Stomach (tissue), 9 donors: Measurements from ENCODE around the gene SPINK14. TPM values are rescaled to one million over a fixed set of nuclear protein-coding genes. Genes with fewer than 3 reads are reported as not detected.

Experiments used
- DNase-seq, 2 donors: peaks; one replicate each; pipeline versions ENCODE4 v3.0.0 to v3.0.0-alpha.2; 2013 to 2019
- H3K27ac ChIP-seq, 5 donors: fragments of 200-600 bp in 4 of 5; sonication (generic) in 4 of 5; one replicate each; pipeline ENCODE4 v1.5.1; 2013 to 2019; ENCODE audit warnings: mild to moderate bottlenecking in 1 of 5, moderate library complexity in 1 of 5
- H3K27me3 ChIP-seq, 3 donors: fragments of 200-600 bp; sonication (generic); one replicate each; pipeline ENCODE4 v1.5.1; 2017 to 2019; ENCODE audit warnings: mixed run types in 1 of 3
- H3K36me3 ChIP-seq, 4 donors: fragments of 200-600 bp; sonication (generic); 1 replicate in 3 of 4; 2 replicates in 1 of 4; pipeline ENCODE4 v1.5.1; 2016 to 2019
- H3K4me1 ChIP-seq, 4 donors: fragments of 200-600 bp; sonication (generic); one replicate each; pipeline ENCODE4 v1.5.1; 2016 to 2019
- H3K4me3 ChIP-seq, 4 donors: fragments of 200-600 bp; sonication (generic) in 3 of 4; one replicate each; pipeline ENCODE4 v1.5.1; 2016 to 2019; ENCODE audit warnings: mild to moderate bottlenecking in 1 of 4
- H3K9me3 ChIP-seq, 4 donors: fragments of 200-600 bp; sonication (generic); one replicate each; pipeline ENCODE4 v1.5.1; 2016 to 2019
- EP300 ChIP-seq: sonication (generic); formaldehyde crosslinking; IDR thresholded peaks from one replicate; pipeline ENCODE4 v1.6.1; 2017; ENCODE audit warnings: antibody characterized with exemption
- POLR2A ChIP-seq, 4 donors: fragments of 450-650 bp; IDR thresholded peaks; one replicate each; pipeline ENCODE4 v1.6.1; 2016; ENCODE audit warnings: antibody characterized with exemption in 4 of 4, control low read depth in 2 of 4, mild to moderate bottlenecking in 1 of 4, moderate library complexity in 1 of 4
- POLR2AphosphoS5 ChIP-seq, 3 donors: sonication (generic); formaldehyde crosslinking; IDR thresholded peaks; one replicate each; pipeline ENCODE4 v1.6.1; 2016; ENCODE audit warnings: antibody characterized with exemption in 3 of 3
- WGBS, 5 donors: extraction: QIAGEN DNeasy Blood & Tissue Kit in 3 of 5; methylation state at CpG; one replicate each; pipeline versions ENCODE4 v1.1.5 to v1.1.7; 2013 to 2018; 5-methylcytosine and 5-hydroxymethylcytosine counted together
- intact Hi-C: fragments of 100-400 bp; cut with DNase I; formaldehyde crosslinking; loops from one replicate; pipeline ENCODE4 v1.15.1; 2023; ENCODE audit warnings: low total_unique reads
- polyA plus RNA-seq, 3 donors: library from polyadenylated mRNA; stranded (reverse); fragments of 200-250 nt; gene quantifications; one replicate each; pipeline ENCODE4 v1.2.3, GENCODE V29; 2013
- total RNA-seq, 5 donors: library from RNA; depleted of rRNA; stranded (reverse); fragments of >200 nt; gene quantifications; one replicate each; pipeline versions ENCODE4 v1.1.0 to v1.2.3, GENCODE V29; 2014 to 2016
- TF ChIP-seq, protein P1 (sequence below), 7 experiments: fragments of 450-650 bp in 4 of 7; fragments of 200-600 bp in 3 of 7; sonication (generic) in 3 of 7; IDR thresholded peaks; one replicate each; pipeline ENCODE4 v1.5.1; 2016 to 2019; ENCODE audit warnings: antibody characterized with exemption in 7 of 7, control low read depth in 2 of 7, mild to moderate bottlenecking in 1 of 7
- donor health status: healthy with polysubstance abuse.
- donor health status: Bipolar disorder and iron deficiency.
- donor health status: healthy.

Gene SPINK14
- total and polyA plus RNA-seq, 8 donors = not detected

- Histone ChIP-seq H3K27ac (peak overlapping the region in 1 of 5 donors; percentile 6), H3K9me3 (no peaks in the 10 kb centered on the region), H3K4me1 (peaks cover 4 to 42% (median 18%) of the 10 kb centered on the region in 4 donors), H3K36me3 (no peaks in the 10 kb centered on the region), H3K27me3 (no peaks in the 10 kb centered on the region), H3K4me3 (no peak overlapping the region)
- 37 to 60% (median 54%) methylated on average over 1 of the region's 1 CpG for WGBS, 5 donors
- TF ChIP-seq, protein P1, sequence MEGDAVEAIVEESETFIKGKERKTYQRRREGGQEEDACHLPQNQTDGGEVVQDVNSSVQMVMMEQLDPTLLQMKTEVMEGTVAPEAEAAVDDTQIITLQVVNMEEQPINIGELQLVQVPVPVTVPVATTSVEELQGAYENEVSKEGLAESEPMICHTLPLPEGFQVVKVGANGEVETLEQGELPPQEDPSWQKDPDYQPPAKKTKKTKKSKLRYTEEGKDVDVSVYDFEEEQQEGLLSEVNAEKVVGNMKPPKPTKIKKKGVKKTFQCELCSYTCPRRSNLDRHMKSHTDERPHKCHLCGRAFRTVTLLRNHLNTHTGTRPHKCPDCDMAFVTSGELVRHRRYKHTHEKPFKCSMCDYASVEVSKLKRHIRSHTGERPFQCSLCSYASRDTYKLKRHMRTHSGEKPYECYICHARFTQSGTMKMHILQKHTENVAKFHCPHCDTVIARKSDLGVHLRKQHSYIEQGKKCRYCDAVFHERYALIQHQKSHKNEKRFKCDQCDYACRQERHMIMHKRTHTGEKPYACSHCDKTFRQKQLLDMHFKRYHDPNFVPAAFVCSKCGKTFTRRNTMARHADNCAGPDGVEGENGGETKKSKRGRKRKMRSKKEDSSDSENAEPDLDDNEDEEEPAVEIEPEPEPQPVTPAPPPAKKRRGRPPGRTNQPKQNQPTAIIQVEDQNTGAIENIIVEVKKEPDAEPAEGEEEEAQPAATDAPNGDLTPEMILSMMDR (IDR thresholded peaks at IDR 0.05) = no peak
- TF ChIP-seq POLR2A (IDR thresholded peaks at IDR 0.05) (no peak), POLR2AphosphoS5 (IDR thresholded peaks at IDR 0.05) (no peak), EP300 (no peak)
- DNase-seq = no peak
- intact Hi-C loops = no loop called here
Measured at GRCh38 chr5:148205865-148206264, 37.5 kb downstream of the SPINK14 start.

- DNase-seq = peak in 1 of 2 donors; percentile 4
- H3K9me3 ChIP-seq = no peaks in the 10 kb centered on the region
- H3K4me3 ChIP-seq = no peak overlapping the region
- peaks cover 4 to 42% (median 18%) of the 10 kb centered on the region in 4 donors for H3K4me1 ChIP-seq
- H3K27ac ChIP-seq = peak overlapping the region in 1 of 5 donors; percentile 48
- intact Hi-C loops = no loop called here
- no peaks in the 10 kb centered on the region for H3K36me3 ChIP-seq
- TF ChIP-seq EP300 (no peak), POLR2AphosphoS5 (IDR thresholded peaks at IDR 0.05) (peak in 1 of 3 donors; percentile 54)
- no peaks in the 10 kb centered on the region for H3K27me3 ChIP-seq
- WGBS, 5 donors = 24 to 50% (median 42%) methylated on average over 1 of the region's 1 CpG
Measured at GRCh38 chr5:148206620-148207019, 38.3 kb downstream of the SPINK14 start.

GRCh38 chr5:148208226-148208625 is 39.9 kb downstream of the SPINK14 start:
- peak overlapping the region in 4 of 5 donors; percentile 43 to 69 (median 50) for H3K27ac ChIP-seq
- H3K27me3 ChIP-seq = no peaks in the 10 kb centered on the region
- no peaks in the 10 kb centered on the region for H3K9me3 ChIP-seq
- H3K36me3 ChIP-seq = no peaks in the 10 kb centered on the region
- no peak overlapping the region for H3K4me3 ChIP-seq
- DNase-seq = no peak
- no peak for TF ChIP-seq EP300
- no peak for TF ChIP-seq POLR2A (IDR thresholded peaks at IDR 0.05)
- TF ChIP-seq, protein P1 (IDR thresholded peaks at IDR 0.05) = no peak
- no peak for TF ChIP-seq POLR2AphosphoS5 (IDR thresholded peaks at IDR 0.05)
- intact Hi-C loops = no loop called here
- peaks cover 4 to 42% (median 18%) of the 10 kb centered on the region in 4 donors for H3K4me1 ChIP-seq

- intact Hi-C loops = no loop called here
- Histone ChIP-seq H3K27me3 (no peaks in the 10 kb centered on the region), H3K27ac (peak overlapping the region in 3 of 5 donors; percentile 20 to 69 (median 56)), H3K4me1 (peaks cover 4 to 42% (median 18%) of the 10 kb centered on the region in 4 donors), H3K36me3 (no peaks in the 10 kb centered on the region), H3K9me3 (no peaks in the 10 kb centered on the region), H3K4me3 (no peak overlapping the region)
- peak; percentile 43 to 67 for DNase-seq
- TF ChIP-seq POLR2A (IDR thresholded peaks at IDR 0.05) (no peak), POLR2AphosphoS5 (IDR thresholded peaks at IDR 0.05) (peak in 2 of 3 donors; percentile 51 to 73)
- WGBS, 5 donors = 10 to 38% (median 27%) methylated on average over 3 of the region's 3 CpGs
Measured at GRCh38 chr5:148209151-148209770, 40.9 kb downstream of the SPINK14 start.

- TF ChIP-seq EP300 (no peak), POLR2A (IDR thresholded peaks at IDR 0.05) (no peak), POLR2AphosphoS5 (IDR thresholded peaks at IDR 0.05) (no peak)
- TF ChIP-seq, protein P1 (IDR thresholded peaks at IDR 0.05) = no peak
- no peaks in the 10 kb centered on the region for H3K27me3 ChIP-seq
- no peak overlapping the region for H3K4me3 ChIP-seq
- no peaks in the 10 kb centered on the region for H3K9me3 ChIP-seq
- H3K36me3 ChIP-seq = no peaks in the 10 kb centered on the region
- H3K27ac ChIP-seq = no peak overlapping the region
- DNase-seq = peak in 1 of 2 donors; percentile 9
- WGBS, 5 donors = 25 to 58% (median 37%) methylated on average over 1 of the region's 1 CpG
- intact Hi-C loops = no loop called here
- peaks cover 0 to under 1% (median under 1%) of the 10 kb centered on the region in 4 donors for H3K4me1 ChIP-seq
Measured at GRCh38 chr5:148214665-148215185, 46.4 kb downstream of the SPINK14 start.
